Activated T-cell treated with anti-CD3 and anti-CD28 coated beads, Interleukin-2, amount 50 U/mL, for 4 hours (primary cell): ENCODE results near the gene NF2. TPM values are rescaled to one million over a fixed set of nuclear protein-coding genes. Genes with fewer than 3 reads are reported as not detected.

ENCODE experiments used
- ATAC-seq, 2 donors: fragments of 200-7000 bp; cut with Tn5 transposase; one replicate each; pipeline ENCODE4 v1.10.0; 2021
- DNase-seq: peaks from one replicate; pipeline ENCODE4 v3.0.0-alpha.2; 2020
- H3K27me3 Mint-ChIP-seq: one replicate; pipeline ENCODE4 v1.8.0; 2021; ENCODE audit warnings: low read depth, mixed read lengths
- H3K36me3 Mint-ChIP-seq: one replicate; pipeline ENCODE4 v1.8.0; 2022; ENCODE audit warnings: mixed read lengths; ENCODE audit not compliant: insufficient read depth
- H3K4me1 Mint-ChIP-seq: one replicate; pipeline ENCODE4 v1.8.0; 2021; ENCODE audit warnings: low read depth, mixed read lengths
- H3K4me3 Mint-ChIP-seq: one replicate; pipeline ENCODE4 v1.8.0; 2021; ENCODE audit warnings: mild to moderate bottlenecking, moderate library complexity, mixed read lengths
- H3K9me3 Mint-ChIP-seq: one replicate; pipeline ENCODE4 v1.8.0; 2021; ENCODE audit warnings: mixed read lengths
- total RNA-seq, 3 donors: library from RNA; stranded (reverse); gene quantifications; one replicate each; pipeline ENCODE4 v1.2.1, GENCODE V29; 2021

NF2 gene
- total RNA-seq, 3 donors from 2014 or later = 65.4 to 70.2 (median 66.0) TPM

GRCh38 chr22:29718949-29719898 is 115.8 kb downstream of the NF2 start:
- H3K36me3 Mint-ChIP-seq = no peaks in the 10 kb centered on the region
- ATAC-seq (no peak), DNase-seq (no peak)
- H3K9me3 Mint-ChIP-seq = no peaks in the 10 kb centered on the region
- peaks cover 51% of the 10 kb centered on the region for H3K27me3 Mint-ChIP-seq
- H3K4me3 Mint-ChIP-seq = no peak overlapping the region
- H3K4me1 Mint-ChIP-seq = peaks cover 3% of the 10 kb centered on the region

- H3K4me3 Mint-ChIP-seq = no peak within 1 kb of the TSS
- no peaks in the 10 kb centered on the region for H3K36me3 Mint-ChIP-seq
- ATAC-seq (peak; percentile 43 to 55), DNase-seq (no peak)
- no peaks in the 10 kb centered on the region for H3K9me3 Mint-ChIP-seq
- peaks cover 3% of the 10 kb centered on the region for H3K4me1 Mint-ChIP-seq
- peaks cover 50% of the 10 kb centered on the region for H3K27me3 Mint-ChIP-seq
These were observed 116.6 kb downstream of the NF2 start, which contains the start of gene CABP7 for GRCh38 chr22:29719899-29720645. Gene CABP7 (plus strand): TSS chr22:29720003. CDS start chr22:29720425, 422 bp downstream.

GRCh38 chr22:29720811-29721323 is 117.4 kb downstream of the NF2 start:
- H3K4me1 Mint-ChIP-seq = peaks cover 3% of the 10 kb centered on the region
- DNase-seq (no peak), ATAC-seq (no peak)
- no peak overlapping the region for H3K4me3 Mint-ChIP-seq
- H3K36me3 Mint-ChIP-seq = no peaks in the 10 kb centered on the region
- no peaks in the 10 kb centered on the region for H3K9me3 Mint-ChIP-seq
- H3K27me3 Mint-ChIP-seq = peaks cover 46% of the 10 kb centered on the region

- ATAC-seq = no peak
These were observed 118.7 kb downstream of the NF2 start for GRCh38 chr22:29722151-29722550.

GRCh38 chr22:29722587-29722986 is 119.2 kb downstream of the NF2 start:
- DNase-seq = no peak
- no peak overlapping the region for H3K4me3 Mint-ChIP-seq
- H3K9me3 Mint-ChIP-seq = no peaks in the 10 kb centered on the region
- H3K4me1 Mint-ChIP-seq = peaks cover 3% of the 10 kb centered on the region
- H3K36me3 Mint-ChIP-seq = no peaks in the 10 kb centered on the region
- no peak for ATAC-seq
- H3K27me3 Mint-ChIP-seq = peaks cover 33% of the 10 kb centered on the region

More at GRCh38 chr22:29722151-29722550, 118.7 kb downstream of the NF2 start:
- no peaks in the 10 kb centered on the region for H3K36me3 Mint-ChIP-seq
- H3K4me1 Mint-ChIP-seq = peaks cover 3% of the 10 kb centered on the region
- peaks cover 36% of the 10 kb centered on the region for H3K27me3 Mint-ChIP-seq
- no peak for DNase-seq
- H3K4me3 Mint-ChIP-seq = no peak overlapping the region
- H3K9me3 Mint-ChIP-seq = no peaks in the 10 kb centered on the region

- Mint-ChIP-seq H3K27me3 (peaks cover 22% of the 10 kb centered on the region), H3K4me1 (peaks cover 3% of the 10 kb centered on the region), H3K9me3 (no peaks in the 10 kb centered on the region), H3K4me3 (no peak overlapping the region), H3K36me3 (no peaks in the 10 kb centered on the region)
- DNase-seq (no peak), ATAC-seq (no peak)
These were observed 120.3 kb downstream of the NF2 start for GRCh38 chr22:29723766-29724165.

GRCh38 chr22:29724843-29725242 is 121.4 kb downstream of the NF2 start:
- DNase-seq (no peak), ATAC-seq (no peak)
- Mint-ChIP-seq H3K27me3 (peaks cover 14% of the 10 kb centered on the region), H3K9me3 (no peaks in the 10 kb centered on the region), H3K4me3 (no peak overlapping the region), H3K4me1 (no peaks in the 10 kb centered on the region), H3K36me3 (no peaks in the 10 kb centered on the region)

- no peak for DNase-seq
These were observed 122.7 kb downstream of the NF2 start for GRCh38 chr22:29726106-29726505.

GRCh38 chr22:29726512-29727130 is 123.2 kb downstream of the NF2 start:
- DNase-seq (no peak), ATAC-seq (no peak)
- Mint-ChIP-seq H3K36me3 (no peaks in the 10 kb centered on the region), H3K9me3 (no peaks in the 10 kb centered on the region), H3K27me3 (peaks cover 9% of the 10 kb centered on the region), H3K4me1 (no peaks in the 10 kb centered on the region), H3K4me3 (no peak overlapping the region)

More at GRCh38 chr22:29726106-29726505, 122.7 kb downstream of the NF2 start:
- Mint-ChIP-seq H3K9me3 (no peaks in the 10 kb centered on the region), H3K36me3 (no peaks in the 10 kb centered on the region), H3K27me3 (peaks cover 14% of the 10 kb centered on the region), H3K4me1 (no peaks in the 10 kb centered on the region), H3K4me3 (no peak overlapping the region)
- no peak for ATAC-seq

GRCh38 chr22:29727131-29727523 is 123.7 kb downstream of the NF2 start:
- no peak for ATAC-seq
- DNase-seq = no peak
- Mint-ChIP-seq H3K27me3 (peaks cover 5% of the 10 kb centered on the region), H3K9me3 (no peaks in the 10 kb centered on the region), H3K4me1 (no peaks in the 10 kb centered on the region), H3K4me3 (no peak overlapping the region), H3K36me3 (no peaks in the 10 kb centered on the region)

- H3K36me3 Mint-ChIP-seq = no peaks in the 10 kb centered on the region
- H3K4me3 Mint-ChIP-seq = no peak overlapping the region
- H3K9me3 Mint-ChIP-seq = no peaks in the 10 kb centered on the region
- no peaks in the 10 kb centered on the region for H3K4me1 Mint-ChIP-seq
- DNase-seq (no peak), ATAC-seq (no peak)
- H3K27me3 Mint-ChIP-seq = peaks cover 2% of the 10 kb centered on the region
These were observed 125.7 kb downstream of the NF2 start for GRCh38 chr22:29729161-29729560.

GRCh38 chr22:29731058-29731850 is 127.8 kb downstream of the NF2 start:
- H3K36me3 Mint-ChIP-seq = peaks cover 6% of the 10 kb centered on the region
- ATAC-seq = no peak
- no peaks in the 10 kb centered on the region for H3K9me3 Mint-ChIP-seq
- H3K4me3 Mint-ChIP-seq = no peak overlapping the region
- H3K4me1 Mint-ChIP-seq = no peaks in the 10 kb centered on the region
- no peak for DNase-seq
- H3K27me3 Mint-ChIP-seq = peaks cover 2% of the 10 kb centered on the region

- no peak for ATAC-seq
- Mint-ChIP-seq H3K9me3 (no peaks in the 10 kb centered on the region), H3K27me3 (no peaks in the 10 kb centered on the region), H3K36me3 (peaks cover 8% of the 10 kb centered on the region), H3K4me3 (no peak overlapping the region), H3K4me1 (no peaks in the 10 kb centered on the region)
- no peak for DNase-seq
These were observed 129.4 kb downstream of the NF2 start for GRCh38 chr22:29732883-29733282.
